HL-60 (cell line): ENCODE measurements around the gene TIMP2.

Experiments
- DNase-seq, 2 experiments: peaks; one replicate each; pipeline ENCODE4 v3.0.0-alpha.2; 2010 to 2020; ENCODE audit warnings: low read depth in 1 of 2, low spot score in 1 of 2
- H3K27ac ChIP-seq: fragments of 250-450 bp; sonication (Bioruptor Pico); replicated peaks from 2 replicates; pipeline ENCODE4 v1.5.1; 2020; ENCODE audit warnings: mild to moderate bottlenecking, moderate library complexity
- H3K27me3 ChIP-seq: fragments of 250-450 bp; sonication (Bioruptor Pico); 2 replicates; pipeline ENCODE4 v1.5.1; 2021; ENCODE audit warnings: mild to moderate bottlenecking, moderate library complexity; ENCODE audit not compliant: insufficient read depth, poor library complexity, severe bottlenecking
- H3K4me3 ChIP-seq: replicated peaks from 2 replicates; pipeline ENCODE4 v1.5.1; 2011; ENCODE audit warnings: mild to moderate bottlenecking, control low read depth, low read length; ENCODE audit not compliant: insufficient read depth
- GABPA ChIP-seq: IDR thresholded peaks from 2 replicates; pipeline ENCODE4 v1.6.1; 2012; ENCODE audit warnings: low read depth
- POLR2AphosphoS5 ChIP-seq: IDR thresholded peaks from 2 replicates; pipeline ENCODE4 v1.6.1; 2012; ENCODE audit warnings: low read depth
- SPI1 ChIP-seq: IDR thresholded peaks from 2 replicates; pipeline ENCODE4 v1.6.1; 2012; ENCODE audit warnings: low read depth, mild to moderate bottlenecking, borderline replicate concordance
- TF ChIP-seq, protein P1 (sequence below): IDR thresholded peaks from 2 replicates; pipeline ENCODE4 v1.6.1; 2012; ENCODE audit warnings: low read depth; ENCODE audit not compliant: insufficient replicate concordance
- TF ChIP-seq, protein P2 (sequence below): IDR thresholded peaks from one replicate; pipeline ENCODE4 v1.5.1; 2011; ENCODE audit warnings: low read length, control low read depth, inconsistent platforms; ENCODE audit not compliant: insufficient read depth

Gene TIMP2

DNA sequence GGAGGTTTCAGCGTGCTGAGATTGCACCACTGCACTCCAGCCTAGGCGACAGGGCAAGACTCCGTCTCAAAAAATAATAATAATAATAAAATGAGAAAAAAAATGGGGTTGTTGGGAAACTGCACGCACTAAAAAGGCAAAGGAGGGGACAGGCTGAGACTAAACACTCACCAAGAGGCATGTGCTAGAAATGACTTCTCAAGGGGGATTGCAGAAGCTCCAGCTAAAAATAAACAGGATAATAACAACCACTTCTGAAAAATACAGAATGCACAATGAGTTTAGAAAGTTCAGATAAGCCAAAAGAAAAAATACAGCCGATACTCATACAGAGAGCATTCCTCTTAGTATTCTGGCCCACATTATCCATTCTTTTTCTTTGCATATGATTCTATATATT lies 15.1 kb upstream of the TIMP2 start:
- no peak for DNase-seq
- no peak for TF ChIP-seq GABPA
- TF ChIP-seq, protein P1, sequence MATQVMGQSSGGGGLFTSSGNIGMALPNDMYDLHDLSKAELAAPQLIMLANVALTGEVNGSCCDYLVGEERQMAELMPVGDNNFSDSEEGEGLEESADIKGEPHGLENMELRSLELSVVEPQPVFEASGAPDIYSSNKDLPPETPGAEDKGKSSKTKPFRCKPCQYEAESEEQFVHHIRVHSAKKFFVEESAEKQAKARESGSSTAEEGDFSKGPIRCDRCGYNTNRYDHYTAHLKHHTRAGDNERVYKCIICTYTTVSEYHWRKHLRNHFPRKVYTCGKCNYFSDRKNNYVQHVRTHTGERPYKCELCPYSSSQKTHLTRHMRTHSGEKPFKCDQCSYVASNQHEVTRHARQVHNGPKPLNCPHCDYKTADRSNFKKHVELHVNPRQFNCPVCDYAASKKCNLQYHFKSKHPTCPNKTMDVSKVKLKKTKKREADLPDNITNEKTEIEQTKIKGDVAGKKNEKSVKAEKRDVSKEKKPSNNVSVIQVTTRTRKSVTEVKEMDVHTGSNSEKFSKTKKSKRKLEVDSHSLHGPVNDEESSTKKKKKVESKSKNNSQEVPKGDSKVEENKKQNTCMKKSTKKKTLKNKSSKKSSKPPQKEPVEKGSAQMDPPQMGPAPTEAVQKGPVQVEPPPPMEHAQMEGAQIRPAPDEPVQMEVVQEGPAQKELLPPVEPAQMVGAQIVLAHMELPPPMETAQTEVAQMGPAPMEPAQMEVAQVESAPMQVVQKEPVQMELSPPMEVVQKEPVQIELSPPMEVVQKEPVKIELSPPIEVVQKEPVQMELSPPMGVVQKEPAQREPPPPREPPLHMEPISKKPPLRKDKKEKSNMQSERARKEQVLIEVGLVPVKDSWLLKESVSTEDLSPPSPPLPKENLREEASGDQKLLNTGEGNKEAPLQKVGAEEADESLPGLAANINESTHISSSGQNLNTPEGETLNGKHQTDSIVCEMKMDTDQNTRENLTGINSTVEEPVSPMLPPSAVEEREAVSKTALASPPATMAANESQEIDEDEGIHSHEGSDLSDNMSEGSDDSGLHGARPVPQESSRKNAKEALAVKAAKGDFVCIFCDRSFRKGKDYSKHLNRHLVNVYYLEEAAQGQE: no peak
- TF ChIP-seq, protein P2, sequence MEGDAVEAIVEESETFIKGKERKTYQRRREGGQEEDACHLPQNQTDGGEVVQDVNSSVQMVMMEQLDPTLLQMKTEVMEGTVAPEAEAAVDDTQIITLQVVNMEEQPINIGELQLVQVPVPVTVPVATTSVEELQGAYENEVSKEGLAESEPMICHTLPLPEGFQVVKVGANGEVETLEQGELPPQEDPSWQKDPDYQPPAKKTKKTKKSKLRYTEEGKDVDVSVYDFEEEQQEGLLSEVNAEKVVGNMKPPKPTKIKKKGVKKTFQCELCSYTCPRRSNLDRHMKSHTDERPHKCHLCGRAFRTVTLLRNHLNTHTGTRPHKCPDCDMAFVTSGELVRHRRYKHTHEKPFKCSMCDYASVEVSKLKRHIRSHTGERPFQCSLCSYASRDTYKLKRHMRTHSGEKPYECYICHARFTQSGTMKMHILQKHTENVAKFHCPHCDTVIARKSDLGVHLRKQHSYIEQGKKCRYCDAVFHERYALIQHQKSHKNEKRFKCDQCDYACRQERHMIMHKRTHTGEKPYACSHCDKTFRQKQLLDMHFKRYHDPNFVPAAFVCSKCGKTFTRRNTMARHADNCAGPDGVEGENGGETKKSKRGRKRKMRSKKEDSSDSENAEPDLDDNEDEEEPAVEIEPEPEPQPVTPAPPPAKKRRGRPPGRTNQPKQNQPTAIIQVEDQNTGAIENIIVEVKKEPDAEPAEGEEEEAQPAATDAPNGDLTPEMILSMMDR: no peak
- TF ChIP-seq SPI1: no peak
- no peak for TF ChIP-seq POLR2AphosphoS5
- no peak overlapping the region for H3K4me3 ChIP-seq
- no peak overlapping the region for H3K27ac ChIP-seq
- no peaks in the 10 kb centered on the region for H3K27me3 ChIP-seq

DNA sequence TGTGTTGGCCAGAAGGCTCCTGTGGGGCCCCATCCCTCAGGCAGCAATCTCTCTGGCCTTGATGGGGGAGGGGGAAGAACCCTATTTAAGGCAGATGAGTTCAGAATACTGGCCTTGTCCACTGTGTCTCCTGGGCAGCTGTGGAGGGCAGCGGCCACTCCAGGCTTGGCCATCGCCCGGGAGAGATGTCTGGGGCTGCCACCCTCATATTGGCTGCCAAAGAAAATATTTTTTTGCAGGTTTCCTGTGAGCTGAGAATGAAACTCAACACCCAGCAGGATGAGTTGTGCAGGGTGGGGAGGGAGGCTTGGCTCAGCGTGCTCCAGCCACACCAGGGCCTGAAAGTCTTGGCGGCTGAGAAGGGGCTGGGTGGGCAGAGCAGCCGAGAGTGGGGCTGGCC lies 14.4 kb upstream of the TIMP2 start:
- TF ChIP-seq POLR2AphosphoS5 (no peak), GABPA (no peak), SPI1 (no peak)
- TF ChIP-seq, protein P1: no peak
- TF ChIP-seq, protein P2: no peak
- Histone ChIP-seq H3K27ac (no peak overlapping the region), H3K4me3 (no peak overlapping the region), H3K27me3 (no peaks in the 10 kb centered on the region)
- no peak for DNase-seq

DNA sequence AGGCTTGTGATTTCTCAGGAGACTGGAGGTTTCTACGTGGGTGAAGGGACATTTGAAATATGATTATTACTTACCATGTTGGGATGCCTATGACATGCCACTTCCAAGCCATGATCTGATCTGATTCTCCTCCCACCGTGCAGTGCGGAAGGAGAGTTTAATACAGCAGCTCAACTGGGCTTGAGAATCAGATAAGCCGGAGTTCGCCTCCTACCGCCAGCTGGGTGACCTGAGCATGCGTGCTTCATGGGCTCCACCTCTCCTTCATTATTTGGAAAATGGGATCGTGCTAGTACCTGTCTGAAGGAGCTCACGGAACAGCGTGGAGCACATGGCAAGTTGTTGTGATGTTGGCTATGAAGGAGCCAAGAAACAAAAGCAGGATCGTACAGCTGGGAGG lies 12.4 kb upstream of the TIMP2 start:
- H3K27me3 ChIP-seq: no peaks in the 10 kb centered on the region
- no peak for DNase-seq
- H3K27ac ChIP-seq: no peak overlapping the region
- no peak overlapping the region for H3K4me3 ChIP-seq
- TF ChIP-seq, protein P2: no peak
- TF ChIP-seq SPI1 (no peak), POLR2AphosphoS5 (no peak), GABPA (no peak)
- TF ChIP-seq, protein P1: no peak
